K562 (cell line): ENCODE results near the gene EML5.
"Not testable (repeated sequence)": the region's sequence is repeated elsewhere in the genome, so short reads cannot be mapped to it uniquely, and the experiment has no call there.

Experiments used
- FIP1L1 ChIP-seq: fragments of 200-400 bp; formaldehyde crosslinking; IDR thresholded peaks from 2 replicates; pipeline ENCODE4 v1.6.1; 2018; ENCODE audit warnings: mild to moderate bottlenecking, low read depth, low read length; ENCODE audit not compliant: poor library complexity, severe bottlenecking
- GATA2 ChIP-seq: sonication (generic); formaldehyde crosslinking; IDR thresholded peaks from 2 replicates; pipeline ENCODE4 v1.4.0; 2020; ENCODE audit warnings: mild to moderate bottlenecking, missing genetic modification reagents
- POLR2AphosphoS5 ChIP-seq: IDR thresholded peaks from 2 replicates; pipeline ENCODE4 v1.6.1; 2011; ENCODE audit warnings: mild to moderate bottlenecking, low read depth, low read length, moderate library complexity; ENCODE audit not compliant: control insufficient read depth, insufficient read depth
- ZBTB7A ChIP-seq: IDR thresholded peaks from 2 replicates; pipeline ENCODE4 v1.6.1; 2011; ENCODE audit warnings: low read depth, mild to moderate bottlenecking, low read length, moderate library complexity, borderline replicate concordance; ENCODE audit not compliant: control insufficient read depth

GRCh38 chr14:88789573-88789972 is 3.2 kb downstream of the EML5 start:
- not testable (repeated sequence) for TF ChIP-seq GATA2 (CRISPR knock-in tag); ZBTB7A; POLR2AphosphoS5; FIP1L1
